Cardiac muscle cell (in vitro differentiated cells and primary cell): ENCODE data around the gene FBXW4. TPM values are rescaled to one million over a fixed set of nuclear protein-coding genes. Genes with fewer than 3 reads are reported as not detected.
"Not testable (repeated sequence)": the region's sequence is repeated elsewhere in the genome, so short reads cannot be mapped to it uniquely, and the experiment has no call there.

Experiments
- DNase-seq, 2 donors: peaks; one replicate each; pipeline versions ENCODE4 v3.0.0 to v3.0.0-alpha.2; 2010 to 2017; ENCODE audit warnings: low read depth in 1 of 2, low spot score in 1 of 2
- H3K27ac ChIP-seq: fragments of 200-600 bp; sonication (generic); 2 replicates; pipeline ENCODE4 v1.5.1; 2016
- H3K27me3 ChIP-seq: fragments of 200-600 bp; sonication (generic); 2 replicates; pipeline ENCODE4 v1.6.0; 2016; ENCODE audit warnings: control low read depth
- H3K36me3 ChIP-seq: fragments of 200-600 bp; sonication (generic); 2 replicates; pipeline ENCODE4 v1.5.1; 2016; ENCODE audit warnings: control low read depth
- H3K4me1 ChIP-seq: fragments of 200-600 bp; sonication (generic); 2 replicates; pipeline ENCODE4 v1.8.1; 2017; ENCODE audit warnings: low read depth, mild to moderate bottlenecking, mixed run types
- H3K4me3 ChIP-seq: fragments of 200-600 bp; sonication (generic); 2 replicates; pipeline ENCODE4 v1.5.1; 2016; ENCODE audit warnings: mild to moderate bottlenecking
- H3K9me3 ChIP-seq: fragments of 200-600 bp; sonication (generic); 2 replicates; pipeline ENCODE4 v1.5.1; 2017; ENCODE audit warnings: low read depth, mild to moderate bottlenecking, control low read depth
- CTCF ChIP-seq: IDR thresholded peaks from 2 replicates; pipeline ENCODE4 v1.5.1; 2012; ENCODE audit warnings: low read depth, mild to moderate bottlenecking, low read length
- polyA plus RNA-seq: library from polyadenylated mRNA; unstranded; fragments of >200 nt; fragmentation: Nextera tagmentation; extraction: Ambion mirVana; gene quantifications from 2 replicates; pipeline ENCODE4 v1.2.1, GENCODE V29; 2016
- total RNA-seq: library from RNA; depleted of rRNA; stranded (reverse); fragments of >200 nt; gene quantifications from 2 replicates; pipeline ENCODE4 v1.2.3, GENCODE V29; 2016

FBXW4 gene
- total and polyA plus RNA-seq, 2 experiments from 2014 or later, result 19.6 to 72.0 TPM

- no peak overlapping the region for H3K27ac ChIP-seq
- no peak overlapping the region for H3K4me3 ChIP-seq
- no peaks in the 10 kb centered on the region for H3K36me3 ChIP-seq
- DNase-seq, result no peak
- no peaks in the 10 kb centered on the region for H3K27me3 ChIP-seq
- peaks cover 20% of the 10 kb centered on the region for H3K4me1 ChIP-seq
- H3K9me3 ChIP-seq, result no peaks in the 10 kb centered on the region
- no peak for TF ChIP-seq CTCF
These were observed 51.0 kb downstream of the FBXW4 start for GRCh38 chr10:101644002-101644401.

DNA sequence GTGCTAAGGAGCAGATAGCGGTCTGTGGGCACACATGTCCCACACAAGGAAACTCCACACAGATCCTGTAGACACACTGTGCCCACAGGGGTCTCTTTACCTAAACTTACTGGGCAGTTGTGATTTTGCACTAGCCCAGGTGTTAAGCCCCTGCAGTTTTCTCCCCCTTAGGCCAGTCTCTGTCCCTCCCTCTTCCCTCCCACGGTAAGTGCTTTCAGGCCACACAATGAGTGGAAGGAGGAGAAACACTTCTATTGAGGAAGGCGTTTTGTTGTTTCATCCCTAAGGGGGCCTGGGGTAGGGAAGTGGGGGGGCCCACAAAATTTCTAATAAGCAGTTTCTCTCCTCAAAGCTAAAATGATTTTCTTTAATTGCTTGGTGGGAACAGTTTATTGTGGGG is 51.4 kb downstream of the FBXW4 start:
- no peak for DNase-seq
- TF ChIP-seq CTCF, result no peak
- Histone ChIP-seq H3K36me3 (no peaks in the 10 kb centered on the region), H3K27me3 (no peaks in the 10 kb centered on the region), H3K4me1 (peaks cover 20% of the 10 kb centered on the region), H3K4me3 (no peak overlapping the region), H3K27ac (no peak overlapping the region), H3K9me3 (no peaks in the 10 kb centered on the region)

DNA sequence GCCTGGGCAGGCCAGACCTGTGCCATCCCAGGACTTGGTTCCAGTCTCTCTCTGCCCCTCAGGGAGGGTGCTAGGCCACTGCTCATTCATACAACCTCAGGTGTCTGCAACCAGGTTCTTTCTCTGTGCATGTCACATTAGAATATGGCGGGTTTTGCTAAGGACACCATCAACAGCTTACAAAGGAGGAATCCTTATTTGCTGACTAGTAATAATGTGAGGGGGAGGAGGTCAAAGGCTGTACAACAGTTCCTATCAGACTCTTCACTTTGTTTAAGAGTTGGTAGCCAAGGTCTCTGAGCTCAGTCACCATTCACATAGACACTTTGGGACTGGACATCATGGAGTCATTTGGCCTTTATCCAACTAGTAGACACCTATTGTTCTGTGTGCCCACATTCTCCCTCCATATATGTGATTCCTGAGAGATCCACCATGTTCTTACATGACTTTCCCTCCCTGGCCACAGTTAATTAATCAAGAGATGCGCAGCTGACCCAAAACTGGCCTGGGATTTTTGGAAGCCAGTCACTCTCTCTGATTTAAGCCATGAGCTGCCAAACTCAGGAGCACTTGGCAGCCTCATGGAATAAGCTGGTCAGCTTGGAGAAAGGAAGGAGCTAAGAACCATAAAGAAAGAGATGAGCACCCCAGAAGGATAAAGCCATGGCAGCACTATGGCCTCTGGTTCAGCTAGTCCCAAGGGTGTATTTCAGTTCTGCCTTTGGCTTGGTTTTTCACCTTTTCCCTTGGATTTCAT is 55.6 kb downstream of the FBXW4 start:
- Histone ChIP-seq H3K27me3 (no peaks in the 10 kb centered on the region), H3K4me1 (peaks cover 5% of the 10 kb centered on the region), H3K4me3 (no peak overlapping the region), H3K9me3 (no peaks in the 10 kb centered on the region), H3K27ac (peak overlapping the region; percentile 57), H3K36me3 (peaks cover 3% of the 10 kb centered on the region)
- no peak for TF ChIP-seq CTCF
- no peak for DNase-seq

- not testable (repeated sequence) for DNase-seq, H3K4me1 ChIP-seq, H3K4me3 ChIP-seq, H3K27me3 ChIP-seq, H3K27ac ChIP-seq, H3K9me3 ChIP-seq, H3K36me3 ChIP-seq
These were observed 61.5 kb downstream of the FBXW4 start for GRCh38 chr10:101633510-101633909.

DNA sequence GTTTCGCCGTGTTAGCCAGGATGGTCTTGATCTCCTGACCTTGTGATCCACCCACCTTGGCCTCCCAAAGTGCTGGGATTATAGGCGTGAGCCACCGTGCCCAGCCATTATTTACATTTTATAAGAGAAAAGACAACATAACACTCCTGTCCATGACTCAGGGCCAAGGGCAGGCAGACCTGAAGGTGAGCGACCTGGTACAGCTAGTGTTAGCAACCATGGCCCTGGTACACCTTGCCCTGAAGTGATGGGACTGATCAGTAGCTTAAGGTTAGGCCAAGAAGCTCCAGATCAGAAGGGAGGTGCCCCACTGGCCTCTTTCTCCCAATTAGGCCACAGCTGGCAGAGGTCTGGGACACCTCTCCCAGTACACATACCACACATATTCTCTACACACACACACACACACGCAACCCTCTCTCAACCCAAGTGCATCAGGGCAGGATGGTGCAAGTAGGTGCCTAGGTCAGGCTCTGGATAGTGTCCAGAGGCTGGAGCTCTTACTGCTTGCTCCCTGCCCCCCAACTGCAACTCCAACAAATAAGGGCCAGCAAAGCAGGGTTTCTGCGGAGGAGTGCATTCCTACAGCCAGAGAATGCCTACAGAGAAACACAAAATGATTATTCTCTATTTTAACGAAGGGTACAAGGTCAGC is 63.0 kb downstream of the FBXW4 start:
- DNase-seq, result no peak
- H3K27ac ChIP-seq, result peak overlapping the region; percentile 54
- TF ChIP-seq CTCF, result no peak

GRCh38 chr10:101630633-101630920 is 64.4 kb downstream of the FBXW4 start:
- H3K4me1 ChIP-seq, result no peaks in the 10 kb centered on the region
- no peaks in the 10 kb centered on the region for H3K27me3 ChIP-seq
- H3K4me3 ChIP-seq, result no peak overlapping the region
- no peaks in the 10 kb centered on the region for H3K9me3 ChIP-seq
- DNase-seq, result no peak
- H3K36me3 ChIP-seq, result no peaks in the 10 kb centered on the region
- no peak for TF ChIP-seq CTCF
- H3K27ac ChIP-seq, result no peak overlapping the region

More for the DNA sequence above, 63.0 kb downstream of the FBXW4 start:
- no peaks in the 10 kb centered on the region for H3K4me1 ChIP-seq
- no peaks in the 10 kb centered on the region for H3K27me3 ChIP-seq
- H3K9me3 ChIP-seq, result no peaks in the 10 kb centered on the region
- no peak overlapping the region for H3K4me3 ChIP-seq
- H3K36me3 ChIP-seq, result no peaks in the 10 kb centered on the region
